H1 (cell line): ENCODE data around the gene DDX1. TPM values are rescaled to one million over a fixed set of nuclear protein-coding genes. Genes with fewer than 3 reads are reported as not detected.

Experiments
- CBX8 ChIP-seq: fragments of 300-800, 300-1000 bp; sonication (generic); IDR thresholded peaks from 2 replicates; pipeline ENCODE4 v1.7.1; 2016; ENCODE audit warnings: low read depth, low read length, borderline replicate concordance
- CEBPB ChIP-seq: IDR thresholded peaks from 2 replicates; pipeline ENCODE4 v1.6.1; 2012; ENCODE audit warnings: low read depth, low read length
- CHD7 ChIP-seq: fragments of 300-600 bp; sonication (generic); IDR thresholded peaks from 2 replicates; pipeline ENCODE4 v1.7.1; 2012; ENCODE audit warnings: low read length, moderate library complexity, mild to moderate bottlenecking, inconsistent platforms; ENCODE audit not compliant: insufficient replicate concordance
- GABPA ChIP-seq: IDR thresholded peaks from 2 replicates; pipeline ENCODE4 v1.6.1; 2011; ENCODE audit warnings: mild to moderate bottlenecking, low read length, moderate library complexity, borderline replicate concordance; ENCODE audit not compliant: insufficient read depth
- GTF2F1 ChIP-seq: IDR thresholded peaks from 2 replicates; pipeline ENCODE4 v1.6.1; 2012; ENCODE audit warnings: low read depth, low read length, improper control_type of control experiment, borderline replicate concordance
- HDAC6 ChIP-seq: IDR thresholded peaks from one replicate; pipeline ENCODE4 v1.7.1; 2012; ENCODE audit warnings: low read depth, mild to moderate bottlenecking, inconsistent platforms, low read length, moderate library complexity
- JUN ChIP-seq: IDR thresholded peaks from 2 replicates; pipeline ENCODE4 v1.6.1; 2011; ENCODE audit warnings: low read depth, mild to moderate bottlenecking, improper control_type of control experiment, low read length
- PHF8 ChIP-seq: fragments of 200-600 bp; sonication (generic); conservative IDR thresholded peaks from 2 replicates; pipeline ENCODE4 v1.7.1; 2012; ENCODE audit warnings: low read depth, mild to moderate bottlenecking, inconsistent platforms, low read length, moderate library complexity
- RBBP5 ChIP-seq: IDR thresholded peaks from 2 replicates; pipeline ENCODE4 v1.7.1; 2012; ENCODE audit warnings: low read depth, mild to moderate bottlenecking, inconsistent platforms, low read length, moderate library complexity, borderline replicate concordance
- TAF1 ChIP-seq: IDR thresholded peaks from 2 replicates; pipeline ENCODE4 v1.6.1; 2011; ENCODE audit warnings: mild to moderate bottlenecking, low read depth, low read length
- ZNF274 ChIP-seq: IDR thresholded peaks from 2 replicates; pipeline ENCODE4 v1.7.0; 2012; ENCODE audit warnings: low read length, borderline replicate concordance; ENCODE audit errors: extremely low read depth
- polyA plus RNA-seq, 7 experiments: library from polyadenylated mRNA; depleted of rRNA in 3 of 7; stranded (reverse) in 5 of 7; unstranded in 2 of 7; fragments of >200 nt in 5 of 7; fragments of 200-250 nt in 2 of 7; gene quantifications; 1 replicate in 5 of 7; 2 replicates in 1 of 7; 4 replicates in 1 of 7; pipeline versions ENCODE4 v1.2.1 to v1.2.3, GENCODE V29; 2011 to 2013; ENCODE audit warnings: missing spikeins in 2 of 7, mixed read lengths in 2 of 7
- total RNA-seq: library from RNA; stranded (reverse); fragmentation: NEBNext Ultra II Directional; extraction: Animal tissue kit (Norgen Biotek cat#: 25700); gene quantifications from 2 replicates; pipeline ENCODE4 v1.2.1, GENCODE V29; 2021

Gene DDX1
- total and polyA plus RNA-seq, 2 of the 8 experiments (the other 6 are each of a cell fraction or from before 2014, with no cell fraction given) = 51.1 to 161 TPM

- TF ChIP-seq GABPA = no peak
- TF ChIP-seq CBX8 = no peak
- TF ChIP-seq JUN = no peak
- peak; percentile 82 for TF ChIP-seq TAF1
- TF ChIP-seq CHD7 = no peak
- 0 out of 2 replicates have a peak, but pooled peaks have one; percentile 66 for TF ChIP-seq RBBP5
- no peak; the same call in 1 of the 2 replicates for TF ChIP-seq CEBPB
- peak; percentile 54; the same call in 1 of the 2 replicates for TF ChIP-seq PHF8
- TF ChIP-seq ZNF274 = no peak
- TF ChIP-seq HDAC6 = no peak
- no peak for TF ChIP-seq GTF2F1
These were observed 30.6 kb upstream of the DDX1 start, which contains the start of gene NBAS (continued) for GRCh38 chr2:15560988-15561573.
